GM12878 (cell line): ENCODE measurements around the gene PDK1. TPM values are rescaled to one million over a fixed set of nuclear protein-coding genes. Genes with fewer than 3 reads are reported as not detected.

Source experiments
- ATAC-seq: fragments of 200-7000 bp; cut with Tn5 transposase; 3 replicates; pipeline ENCODE4 v1.9.1; 2020; ENCODE audit warnings: mild to moderate bottlenecking, moderate library complexity
- BruUV-seq: library from RNA; stranded (reverse); fragments of 400-500 nt; replicated peaks from 2 replicates; lab custom pipeline; 2021; lab: Mats Ljungman, UMichigan
- CTCF ChIA-PET: fragments of 300-600 bp; sonication (Branson Sonifier 250); formaldehyde crosslinking; extraction: SDS; loops from one replicate; lab custom pipeline; 2021; ENCODE audit warnings: inconsistent platforms; lab: Yijun Ruan, JAX
- POLR2A ChIA-PET: fragments of 350-600 bp; formaldehyde crosslinking; extraction: SDS; loops from one replicate; lab custom pipeline; 2021; ENCODE audit warnings: inconsistent platforms; lab: Charles Lee
- RAD21 ChIA-PET: fragments of 300-600 bp; sonication (Branson Sonifier 250); formaldehyde crosslinking; loops from one replicate; lab custom pipeline; 2023; ENCODE audit warnings: antibody characterized with exemption; ENCODE audit not compliant: unreplicated experiment; lab: Charles Lee
- SMC1A ChIA-PET: fragments of 300-600 bp; sonication (Branson Sonifier 250); formaldehyde crosslinking; loops from one replicate; lab custom pipeline; 2023; ENCODE audit not compliant: unreplicated experiment, uncharacterized antibody; lab: Charles Lee
- DNase-seq: peaks from one replicate; pipeline ENCODE4 v3.0.0-alpha.2; 2011; ENCODE audit warnings: low read depth, low spot score
- FAIRE-seq: peaks from 3 replicates; lab custom pipeline; 2011; peaks lifted over from hg19 to GRCh38; lab: Jason Lieb, UNC
- H2AFZ ChIP-seq: 2 replicates; pipeline ENCODE4 v1.6.0; 2011; ENCODE audit warnings: low read depth, low read length, control low read depth; ENCODE audit not compliant: control insufficient read depth
- H3K27ac ChIP-seq: 2 replicates; pipeline ENCODE4 v1.5.1; 2011; ENCODE audit warnings: control low read depth; ENCODE audit not compliant: control insufficient read depth, insufficient read depth
- H3K27me3 ChIP-seq, 2 experiments: replicated peaks in 1 of 2; 2 replicates each; pipeline versions ENCODE4 v1.6.0 to v1.6.1; 2011; ENCODE audit warnings: low read length in 1 of 2; ENCODE audit not compliant: control insufficient read depth in 2 of 2, insufficient read depth in 2 of 2
- H3K36me3 ChIP-seq, 2 experiments: 2 replicates each; pipeline ENCODE4 v1.5.1; 2011; ENCODE audit warnings: low read length in 1 of 2; ENCODE audit not compliant: control insufficient read depth in 2 of 2, insufficient read depth in 2 of 2
- H3K4me1 ChIP-seq: 2 replicates; pipeline ENCODE4 v1.6.1; 2011; ENCODE audit warnings: mild to moderate bottlenecking, low read length, moderate library complexity, mixed read lengths; ENCODE audit not compliant: control insufficient read depth, insufficient read depth
- H3K4me2 ChIP-seq: 2 replicates; pipeline ENCODE4 v1.6.0; 2011; ENCODE audit warnings: control low read depth; ENCODE audit not compliant: control insufficient read depth, insufficient read depth
- H3K4me3 ChIP-seq: fragments of 200-600 bp; sonication (generic); 2 replicates; pipeline ENCODE4 v1.5.1; 2016
- H3K79me2 ChIP-seq: 2 replicates; pipeline ENCODE4 v1.6.0; 2011; ENCODE audit warnings: low read length; ENCODE audit not compliant: control insufficient read depth, insufficient read depth
- H3K9ac ChIP-seq: 2 replicates; pipeline ENCODE4 v1.8.0; 2011; ENCODE audit warnings: low read length, control low read depth, mixed read lengths; ENCODE audit not compliant: control insufficient read depth, insufficient read depth
- H3K9me3 ChIP-seq: replicated peaks from 3 replicates; pipeline ENCODE4 v1.5.1; 2011; ENCODE audit warnings: mild to moderate bottlenecking, low read length; ENCODE audit not compliant: control insufficient read depth, insufficient read depth
- H4K20me1 ChIP-seq: 2 replicates; pipeline ENCODE4 v1.6.0; 2011; ENCODE audit not compliant: control insufficient read depth, insufficient read depth
- KAT2A ChIP-seq: conservative IDR thresholded peaks from 2 replicates; pipeline ENCODE4 v1.6.1; 2011; ENCODE audit warnings: low read depth, low read length; ENCODE audit not compliant: control insufficient read depth
- STAT1 ChIP-seq: fragments of 450-650 bp; conservative IDR thresholded peaks from 2 replicates; pipeline ENCODE4 v1.6.1; 2014; ENCODE audit warnings: antibody characterized with exemption, mild to moderate bottlenecking
- TAF1 ChIP-seq: IDR thresholded peaks from 2 replicates; pipeline ENCODE4 v1.6.1; 2011; ENCODE audit warnings: mild to moderate bottlenecking, low read depth, low read length, borderline replicate concordance
- TCF7 ChIP-seq: IDR thresholded peaks from 2 replicates; pipeline ENCODE4 v1.6.1; 2014; ENCODE audit warnings: antibody characterized with exemption, borderline replicate concordance
- WGBS: methylation state at CpG from one replicate; pipeline ENCODE4 v1.1.6; 2016; ENCODE audit warnings: low lambda C conversion rate; ENCODE audit not compliant: insufficient replicate concordance, insufficient coverage; ENCODE audit errors: missing lambda C conversion rate; 5-methylcytosine and 5-hydroxymethylcytosine counted together
- in situ Hi-C: fragments of 300-500 bp; cut with MboI; formaldehyde crosslinking; loops from 9 replicates; pipeline ENCODE4 v1.14.3; 2018; ENCODE audit warnings: mixed read lengths
- intact Hi-C: fragments of 100-400 bp; cut with micrococcal nuclease; formaldehyde crosslinking; loops from one replicate; pipeline ENCODE4 v1.14.2; 2022; ENCODE audit not compliant: unreplicated experiment
- polyA plus RNA-seq, 11 experiments: library from polyadenylated mRNA; depleted of rRNA in 4 of 11; unstranded in 6 of 11; stranded (reverse) in 5 of 11; fragments of >200 nt; fragmentation: Nextera tagmentation in 4 of 11; fragmentation: Illumina TruSeq in 1 of 11; extraction: Ambion mirVana in 4 of 11; extraction: Trizol in 1 of 11; gene quantifications; 1 replicate in 1 of 11; 2 replicates in 10 of 11; pipeline versions ENCODE4 v1.2.1 to v1.2.3, GENCODE V29; 2011 to 2016; ENCODE audit warnings: inconsistent platforms in 2 of 11, missing spikeins in 2 of 11, low read depth in 1 of 11
- total RNA-seq, 4 experiments: library from RNA; depleted of rRNA in 3 of 4; stranded (reverse); fragments of >200 nt in 3 of 4; fragmentation: Illumina TruSeq in 1 of 4; extraction: Trizol in 1 of 4; gene quantifications; 2 replicates each; pipeline versions ENCODE4 v1.2.1 to v1.2.3, GENCODE V29; 2013 to 2021
- TF ChIP-seq, protein P1 (sequence below): fragments of 450-650 bp; IDR thresholded peaks from 2 replicates; pipeline ENCODE4 v1.6.1; 2018; ENCODE audit warnings: borderline replicate concordance, mild to moderate bottlenecking; ENCODE audit not compliant: partially characterized antibody

Gene PDK1
- total and polyA plus RNA-seq, 10 of the 15 experiments (the other 5 are each of a cell fraction or from before 2014, with no cell fraction given) = 5.3 to 128 (median 17.1) TPM

DNA sequence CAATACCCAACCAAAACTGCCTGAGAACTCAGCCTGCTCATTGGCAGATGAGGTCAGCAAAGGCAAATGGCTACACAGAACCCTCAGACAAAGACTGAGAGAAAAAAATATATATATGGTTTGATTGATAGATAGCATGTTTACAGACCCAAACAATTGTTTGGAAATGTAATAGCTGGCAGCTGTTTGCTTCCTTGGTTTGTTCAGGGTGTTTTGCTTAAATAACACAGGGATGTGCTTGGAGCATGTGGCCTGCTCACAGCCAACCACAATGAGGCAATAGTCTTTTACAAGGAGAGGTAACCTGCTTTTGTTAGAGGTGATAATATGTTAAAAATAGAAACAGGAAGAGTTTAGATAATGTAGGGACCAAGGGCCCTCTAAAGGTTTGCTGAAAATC, 84.5 kb downstream of the PDK1 start (continued):
- TF ChIP-seq TCF7 = no peak
- no peak for TF ChIP-seq KAT2A

DNA sequence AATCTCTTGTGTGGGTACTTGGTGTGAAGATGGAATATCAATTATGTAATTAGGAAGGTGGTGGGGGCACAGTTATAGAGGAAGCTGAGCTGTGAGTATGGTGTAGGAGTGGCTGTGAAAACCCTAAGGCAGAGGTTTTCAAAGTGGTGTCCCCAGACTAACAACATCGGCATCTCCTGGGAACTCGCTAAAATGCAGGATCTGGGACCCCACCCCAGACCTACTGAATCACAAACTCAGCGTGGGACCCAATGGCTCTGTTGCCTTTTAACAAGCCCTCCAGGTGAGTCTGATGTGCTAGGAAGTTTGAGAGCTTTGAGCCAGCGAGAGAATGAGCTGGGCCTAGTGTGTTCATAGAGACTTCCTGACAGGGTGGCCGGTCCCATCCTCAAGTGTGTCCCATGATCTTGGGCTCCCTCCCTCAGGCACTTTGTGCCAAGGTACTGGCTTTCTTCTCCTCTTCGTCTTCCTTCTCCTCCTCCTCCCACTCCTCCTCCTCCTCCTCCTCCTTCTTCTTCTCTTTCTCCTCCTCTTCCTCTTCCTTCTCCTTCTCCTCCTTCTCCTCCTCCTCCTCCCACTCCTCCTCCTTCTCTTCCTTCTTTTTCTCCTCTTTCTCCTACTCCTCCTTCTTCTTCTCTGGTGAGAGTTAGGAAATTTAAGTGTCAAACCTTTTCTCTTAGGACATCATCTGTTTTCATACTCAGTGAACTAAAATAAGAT, 86.6 kb downstream of the PDK1 start:
- BruUV-seq = no TSS peak
- no peak overlapping the region for H3K27ac ChIP-seq
- H3K9ac ChIP-seq = no peak overlapping the region
- no peak overlapping the region for H3K4me3 ChIP-seq
- H3K4me1 ChIP-seq = no peaks in the 10 kb centered on the region
- no peak overlapping the region for H3K4me2 ChIP-seq
- CTCF ChIA-PET = no interaction called here
- SMC1A ChIA-PET = interaction anchor here (0.6 kb wide), 1 partner anchor 413 kb away, joined by 3 read pairs; no protein-coding TSS in a partner anchor
- FAIRE-seq (no peak), DNase-seq (no peak), ATAC-seq (no peak)
- WGBS = 69% methylated on average over 6 of the region's 6 CpGs
- H3K9me3 ChIP-seq = no peaks in the 10 kb centered on the region; the same call in 2 of the 3 replicates
- H2AFZ ChIP-seq = no peak overlapping the region
- RAD21 ChIA-PET = no interaction called here
- no peaks in the 10 kb centered on the region for H3K36me3 ChIP-seq
- no peaks in the 10 kb centered on the region for H3K79me2 ChIP-seq
- POLR2A ChIA-PET = no interaction called here
- in situ Hi-C loops (no loop called here), intact Hi-C loops (no loop called here)
- no peaks in the 10 kb centered on the region for H4K20me1 ChIP-seq
- H3K27me3 ChIP-seq = no peaks in the 10 kb centered on the region
- TF ChIP-seq, protein P1, sequence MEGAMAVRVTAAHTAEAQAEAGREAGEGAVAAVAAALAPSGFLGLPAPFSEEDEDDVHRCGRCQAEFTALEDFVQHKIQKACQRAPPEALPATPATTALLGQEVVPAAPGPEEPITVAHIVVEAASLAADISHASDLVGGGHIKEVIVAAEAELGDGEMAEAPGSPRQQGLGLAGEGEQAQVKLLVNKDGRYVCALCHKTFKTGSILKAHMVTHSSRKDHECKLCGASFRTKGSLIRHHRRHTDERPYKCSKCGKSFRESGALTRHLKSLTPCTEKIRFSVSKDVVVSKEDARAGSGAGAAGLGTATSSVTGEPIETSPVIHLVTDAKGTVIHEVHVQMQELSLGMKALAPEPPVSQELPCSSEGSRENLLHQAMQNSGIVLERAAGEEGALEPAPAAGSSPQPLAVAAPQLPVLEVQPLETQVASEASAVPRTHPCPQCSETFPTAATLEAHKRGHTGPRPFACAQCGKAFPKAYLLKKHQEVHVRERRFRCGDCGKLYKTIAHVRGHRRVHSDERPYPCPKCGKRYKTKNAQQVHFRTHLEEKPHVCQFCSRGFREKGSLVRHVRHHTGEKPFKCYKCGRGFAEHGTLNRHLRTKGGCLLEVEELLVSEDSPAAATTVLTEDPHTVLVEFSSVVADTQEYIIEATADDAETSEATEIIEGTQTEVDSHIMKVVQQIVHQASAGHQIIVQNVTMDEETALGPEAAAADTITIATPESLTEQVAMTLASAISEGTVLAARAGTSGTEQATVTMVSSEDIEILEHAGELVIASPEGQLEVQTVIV = no peak
- no peak for TF ChIP-seq TAF1
- no peak for TF ChIP-seq STAT1
